ENCODE measurements around the gene CDS1.

CDS1 gene

DNA sequence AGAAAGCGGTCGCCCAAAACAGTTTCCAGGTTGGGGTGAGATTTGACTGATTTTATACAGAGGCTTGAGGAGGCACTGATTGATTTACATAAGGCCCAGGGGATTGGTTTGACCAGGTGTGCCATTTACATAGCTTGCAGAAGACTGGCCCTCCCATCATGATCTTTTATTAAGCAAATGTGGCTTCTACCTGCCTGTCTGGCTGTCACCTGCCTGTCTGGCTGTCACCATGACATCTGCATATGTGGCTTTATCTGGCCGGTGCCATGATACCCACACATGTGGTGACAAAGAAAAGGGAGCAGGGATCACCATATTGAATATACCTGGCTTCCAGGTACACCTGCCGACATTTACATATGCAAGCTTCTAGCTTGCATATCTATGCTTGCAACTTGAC is 17.0 kb upstream of the CDS1 start:
- no peak overlapping the region for H3K4me3 ChIP-seq (ENCODE audit: low read depth, low read length)
- TF ChIP-seq CTCF (IDR thresholded peaks at IDR 0.05; ENCODE audit: low read depth, low read length): no peak

- TF ChIP-seq CTCF (IDR thresholded peaks at IDR 0.05; ENCODE audit: low read depth, low read length): no peak
- H3K4me3 ChIP-seq (ENCODE audit: low read depth, low read length): no peak overlapping the region
These were observed 14.4 kb upstream of the CDS1 start for GRCh38 chr4:84568496-84568895.

- no peak for TF ChIP-seq CTCF (IDR thresholded peaks at IDR 0.05; ENCODE audit: low read depth, low read length)
These were observed 13.9 kb upstream of the CDS1 start for GRCh38 chr4:84569009-84569408.

DNA sequence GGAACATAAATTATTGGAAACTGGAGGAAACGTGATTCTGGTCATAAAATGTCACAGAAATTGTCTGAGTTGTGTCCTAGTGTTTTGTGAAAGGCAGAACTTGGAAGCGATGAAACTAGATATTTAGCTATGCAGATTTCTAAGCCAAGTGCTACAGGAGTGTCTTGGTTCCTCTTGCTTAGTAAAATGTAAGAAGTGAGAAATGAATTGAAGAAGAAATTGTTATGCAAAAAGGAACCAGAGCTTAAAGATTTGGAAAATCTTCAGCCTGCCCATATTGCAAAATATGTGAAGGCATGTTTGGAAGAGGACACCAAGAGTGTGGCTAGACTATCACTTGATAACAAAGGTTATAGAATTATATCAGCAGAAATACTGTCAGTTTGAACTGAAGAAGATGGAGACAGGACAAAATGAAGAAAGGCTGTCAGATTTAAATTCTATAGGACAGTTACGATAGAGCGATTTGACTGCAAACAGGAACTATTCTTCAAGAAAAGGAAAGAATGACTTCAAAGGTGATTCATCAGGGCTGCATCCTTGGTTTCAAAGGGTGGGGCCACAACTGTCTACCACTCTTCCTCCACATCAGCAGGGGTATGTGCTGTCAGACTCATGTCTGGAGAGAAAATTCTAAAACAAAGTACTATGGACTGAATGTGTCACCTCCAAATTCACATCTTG is 9.4 kb upstream of the CDS1 start:
- TF ChIP-seq CTCF (IDR thresholded peaks at IDR 0.05; ENCODE audit: low read depth, low read length): no peak
- no peak overlapping the region for H3K4me3 ChIP-seq (ENCODE audit: low read depth, low read length)

More at GRCh38 chr4:84569009-84569408, 13.9 kb upstream of the CDS1 start:
- no peak overlapping the region for H3K4me3 ChIP-seq (ENCODE audit: low read depth, low read length)

DNA sequence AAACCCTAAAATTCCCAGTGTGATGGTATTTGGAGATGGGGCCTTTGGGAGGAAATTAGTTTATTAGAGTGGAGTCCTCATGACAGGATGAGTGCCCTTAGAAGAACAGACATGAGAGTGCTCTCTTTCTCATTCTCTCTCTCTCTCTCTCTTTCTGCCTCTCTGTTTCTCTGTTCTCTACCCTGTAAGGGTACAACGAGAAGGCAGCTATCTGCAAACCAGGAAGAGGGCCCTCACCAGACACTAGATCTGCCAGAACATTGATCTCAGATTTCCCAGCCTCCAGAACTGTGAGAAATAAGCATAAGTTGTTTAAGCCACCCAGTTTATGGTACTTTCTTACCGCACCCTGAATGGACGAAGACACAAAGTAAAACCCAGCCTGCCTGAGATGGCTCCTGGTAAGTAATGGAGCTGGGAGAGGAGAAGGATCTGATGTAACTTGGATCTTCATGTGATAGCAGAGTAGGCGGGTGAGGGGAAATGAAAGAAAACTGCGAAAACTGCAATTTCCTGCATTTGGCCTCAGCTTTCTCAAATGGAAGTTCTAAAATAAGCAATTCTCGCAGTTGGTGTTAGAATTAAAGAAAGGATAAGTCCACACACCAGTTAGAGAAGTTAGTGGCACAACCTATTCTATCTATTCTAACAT is 8.7 kb upstream of the CDS1 start:
- TF ChIP-seq CTCF (IDR thresholded peaks at IDR 0.05; ENCODE audit: low read depth, low read length): no peak
- no peak overlapping the region for H3K4me3 ChIP-seq (ENCODE audit: low read depth, low read length)

- peak; percentile 55 for TF ChIP-seq CTCF (IDR thresholded peaks at IDR 0.05; ENCODE audit: low read depth, low read length)
- no peak overlapping the region for H3K4me3 ChIP-seq (ENCODE audit: low read depth, low read length)
These were observed 4.2 kb upstream of the CDS1 start for GRCh38 chr4:84578540-84579402.

DNA sequence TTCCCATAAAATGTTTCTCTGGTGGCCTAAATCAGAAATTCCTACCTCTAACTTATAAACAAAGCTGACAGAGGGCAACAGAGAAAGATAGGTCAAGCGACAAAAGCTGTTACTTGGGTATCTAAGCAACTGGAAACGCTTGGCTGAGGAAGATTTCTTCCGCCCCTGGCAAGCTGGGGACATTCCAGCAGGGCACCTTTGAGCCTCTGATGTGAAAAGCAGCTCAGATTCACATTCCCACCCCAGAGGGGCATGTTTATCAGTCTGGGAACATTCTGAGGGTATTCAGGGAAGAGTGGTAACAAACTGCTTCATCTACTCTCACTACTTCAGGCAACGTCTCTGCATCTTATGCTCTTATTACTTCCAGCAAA is 3.5 kb upstream of the CDS1 start:
- TF ChIP-seq CTCF (IDR thresholded peaks at IDR 0.05; ENCODE audit: low read depth, low read length): no peak
- no peak overlapping the region for H3K4me3 ChIP-seq (ENCODE audit: low read depth, low read length)

Data from WI38 (cell line).